Pancreas (tissue), 10 donors: ENCODE data around the gene YKT6. TPM values are rescaled to one million over a fixed set of nuclear protein-coding genes. Genes with fewer than 3 reads are reported as not detected.

Experiments
- ATAC-seq, 4 donors: fragments of 200-7000 bp; cut with Tn5 transposase; one replicate each; pipeline versions ENCODE4 v1.8.0 to v1.9.1; 2020; ENCODE audit warnings: mild to moderate bottlenecking in 4 of 4, moderate library complexity in 4 of 4
- DNase-seq, 6 donors: peaks; one replicate each; pipeline ENCODE4 v3.0.0-alpha.2; 2020
- FAIRE-seq: peaks from 2 replicates; lab custom pipeline; 2012; peaks lifted over from hg19 to GRCh38; lab: Jason Lieb, UNC
- H3K27ac ChIP-seq, 4 donors: fragments of 200-600 bp; sonication (generic); 1 replicate in 3 of 4; 2 replicates in 1 of 4; pipeline versions ENCODE4 v1.5.0 to v1.8.0; 2020
- H3K27me3 ChIP-seq, 4 donors: fragments of 200-600 bp; one replicate each; pipeline ENCODE4 v1.8.0; 2021
- H3K36me3 ChIP-seq, 3 donors: fragments of 200-600 bp; sonication (generic) in 1 of 3; one replicate each; pipeline versions ENCODE4 v1.5.0 to v1.8.0; 2020 to 2021
- H3K4me1 ChIP-seq, 3 donors: fragments of 200-600 bp; one replicate each; pipeline ENCODE4 v1.8.0; 2021
- H3K4me3 ChIP-seq, 4 donors: fragments of 200-600 bp; sonication (generic) in 2 of 4; one replicate each; pipeline versions ENCODE4 v1.5.0 to v1.8.0; 2020 to 2021
- H3K9me3 ChIP-seq, 4 donors: fragments of 200-600 bp; one replicate each; pipeline ENCODE4 v1.8.0; 2021
- CTCF ChIP-seq, 4 donors: fragments of 200-600 bp; sonication (generic) in 3 of 4; IDR thresholded peaks; one replicate each; pipeline versions ENCODE4 v1.5.0 to v1.8.0; 2021; ENCODE audit warnings: antibody characterized with exemption in 4 of 4
- WGBS, 2 donors: extraction: QIAGEN DNeasy Blood & Tissue Kit; methylation state at CpG; one replicate each; pipeline ENCODE4 v1.1.7; 2013; 5-methylcytosine and 5-hydroxymethylcytosine counted together
- intact Hi-C, 3 donors: fragments of 100-400 bp; cut with DNase I; formaldehyde crosslinking; loops; one replicate each; pipeline versions ENCODE4 v1.11.1 to v1.14.2; 2022
- polyA plus RNA-seq, 2 donors: library from polyadenylated mRNA; stranded (reverse); fragments of 200-250 nt; gene quantifications; one replicate each; pipeline ENCODE4 v1.2.3, GENCODE V29; 2013
- total RNA-seq, 6 donors: library from RNA; stranded (reverse); fragmentation: NEBNext Ultra II Directional in 4 of 6; extraction: Animal tissue kit (Norgen Biotek cat#: 25700) in 4 of 6; gene quantifications; one replicate each; pipeline versions ENCODE4 v1.2.1 to v1.2.4, GENCODE V29; 2021 to 2023
- donor health status: healthy with polysubstance abuse.
- donor health status: DM: no; HTN: no; CAD: no; lungs with moderate emphysema.
- donor health status: DM: no; HTN: no; CAD: no.
- donor health status: control.
- donor health status: control.
- donor health status: Bipolar disorder and iron deficiency.
- donor health status: DM: yes; HTN: yes; CAD: no.
- donor health status: DM: no; HTN: no; CAD: no.
- donor health status: DM: no; HTN: no; CAD: no.
- donor health status: DM: yes; HTN: yes; CAD: no.

Gene YKT6
- total and polyA plus RNA-seq, 8 donors: 27.7 to 48.7 (median 37.0) TPM

GRCh38 chr7:44247868-44248651 lies 47.3 kb downstream of the YKT6 start:
- Histone ChIP-seq H3K27ac (no peak overlapping the region), H3K27me3 (no peaks in the 10 kb centered on the region), H3K4me3 (no peak overlapping the region), H3K9me3 (no peaks in the 10 kb centered on the region), H3K4me1 (no peaks in the 10 kb centered on the region), H3K36me3 (no peaks in the 10 kb centered on the region)
- DNase-seq (no peak), ATAC-seq (no peak), FAIRE-seq (no peak)
- 74 to 76% methylated on average over 10 of the region's 10 CpGs for WGBS, 2 donors
- no peak for TF ChIP-seq CTCF (IDR thresholded peaks at IDR 0.05)
- intact Hi-C loops: loop anchor here in 1 of 3 donors (10.0 kb wide), 1 partner anchor 317 kb away; no protein-coding TSS in a partner anchor

- H3K27me3 ChIP-seq: no peaks in the 10 kb centered on the region
- DNase-seq: no peak
- H3K27ac ChIP-seq: no peak overlapping the region
- no peak overlapping the region for H3K4me3 ChIP-seq
- intact Hi-C loops: loop anchor here in 1 of 3 donors (10.0 kb wide), 1 partner anchor 315 kb away; no protein-coding TSS in a partner anchor
- H3K36me3 ChIP-seq: no peaks in the 10 kb centered on the region
- 76 to 83% methylated on average over 15 of the region's 15 CpGs for WGBS, 2 donors
- no peak for FAIRE-seq
- ATAC-seq: no peak
- H3K4me1 ChIP-seq: no peaks in the 10 kb centered on the region
- TF ChIP-seq CTCF (IDR thresholded peaks at IDR 0.05): no peak
- no peaks in the 10 kb centered on the region for H3K9me3 ChIP-seq
These were observed 49.0 kb downstream of the YKT6 start for GRCh38 chr7:44249639-44250234.

GRCh38 chr7:44251269-44251668 lies 50.5 kb downstream of the YKT6 start:
- H3K27me3 ChIP-seq: no peaks in the 10 kb centered on the region
- no peak for ATAC-seq
- no peak overlapping the region for H3K4me3 ChIP-seq
- FAIRE-seq: no peak
- no peak for TF ChIP-seq CTCF (IDR thresholded peaks at IDR 0.05)
- no peaks in the 10 kb centered on the region for H3K36me3 ChIP-seq
- no peak overlapping the region for H3K27ac ChIP-seq
- DNase-seq: no peak
- no peaks in the 10 kb centered on the region for H3K9me3 ChIP-seq
- intact Hi-C loops: no loop called here
- 80 to 81% methylated on average over 10 of the region's 10 CpGs for WGBS, 2 donors
- H3K4me1 ChIP-seq: no peaks in the 10 kb centered on the region

- intact Hi-C loops: no loop called here
- WGBS, 2 donors: 80 to 87% methylated on average over 12 of the region's 12 CpGs
- no peak for TF ChIP-seq CTCF (IDR thresholded peaks at IDR 0.05)
These were observed 51.1 kb downstream of the YKT6 start for GRCh38 chr7:44251881-44252280.

GRCh38 chr7:44256459-44256858 lies 55.7 kb downstream of the YKT6 start:
- H3K4me1 ChIP-seq: peaks cover 0 to 3% (median 0%) of the 10 kb centered on the region in 3 donors
- ATAC-seq: no peak
- H3K9me3 ChIP-seq: no peaks in the 10 kb centered on the region
- H3K27me3 ChIP-seq: no peaks in the 10 kb centered on the region
- H3K4me3 ChIP-seq: no peak overlapping the region
- 83 to 95% methylated on average over 5 of the region's 5 CpGs for WGBS, 2 donors
- DNase-seq: no peak
- H3K36me3 ChIP-seq: no peaks in the 10 kb centered on the region
- intact Hi-C loops: no loop called here
- FAIRE-seq: no peak
- H3K27ac ChIP-seq: no peak overlapping the region
- no peak for TF ChIP-seq CTCF (IDR thresholded peaks at IDR 0.05)

More at GRCh38 chr7:44251881-44252280, 51.1 kb downstream of the YKT6 start:
- H3K36me3 ChIP-seq: no peaks in the 10 kb centered on the region
- H3K27ac ChIP-seq: no peak overlapping the region
- FAIRE-seq (no peak), ATAC-seq (no peak), DNase-seq (no peak)
- no peaks in the 10 kb centered on the region for H3K9me3 ChIP-seq
- no peaks in the 10 kb centered on the region for H3K4me1 ChIP-seq
- H3K4me3 ChIP-seq: no peak overlapping the region
- no peaks in the 10 kb centered on the region for H3K27me3 ChIP-seq
